GM19372 (cell line): ENCODE results near the gene C1orf198.

Source experiments
- ATAC-seq: cut with Tn5 transposase; IDR thresholded peaks from one replicate; pipeline ENCODE4 v1.9.1; 2021; ENCODE audit warnings: mild to moderate bottlenecking, low read depth, moderate library complexity; ENCODE audit not compliant: unreplicated experiment

The C1orf198 gene

DNA sequence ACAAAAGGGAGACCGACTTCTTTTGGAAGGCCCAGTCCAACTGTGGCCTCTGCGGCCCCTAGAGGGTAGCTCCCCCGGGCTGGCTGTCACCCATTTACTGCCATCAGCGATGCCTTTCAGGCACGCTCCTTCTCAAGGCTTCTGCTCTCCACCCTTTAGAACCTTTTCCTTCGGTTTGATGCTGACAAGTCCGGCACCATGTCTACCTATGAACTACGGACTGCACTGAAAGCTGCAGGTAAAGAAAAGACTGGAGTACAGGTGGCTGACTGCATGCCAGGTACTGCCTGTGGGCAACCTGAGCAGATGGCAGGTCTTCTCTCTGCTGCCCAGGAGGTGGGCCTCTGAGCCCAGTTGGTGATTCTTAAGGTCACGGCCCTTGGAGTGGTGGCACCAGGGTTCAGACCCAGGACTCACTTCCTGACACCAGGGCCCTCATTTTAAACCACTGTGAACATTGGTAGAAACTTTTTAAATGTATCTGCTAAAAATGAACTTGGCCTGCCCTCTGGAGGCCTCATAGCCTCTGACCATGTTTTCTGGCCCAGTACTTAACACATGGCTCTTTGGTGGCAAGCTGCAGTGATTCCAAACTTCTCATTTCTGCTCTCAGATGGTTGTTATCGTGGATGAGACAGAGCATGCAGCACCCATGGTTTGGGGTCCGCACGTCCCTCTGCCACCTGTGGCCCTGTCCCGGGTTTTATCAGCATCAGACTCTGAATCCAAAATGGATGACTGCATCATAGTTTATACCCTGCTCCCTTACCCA lies 75.4 kb downstream of the C1orf198 start:
- ATAC-seq, result no peak

DNA sequence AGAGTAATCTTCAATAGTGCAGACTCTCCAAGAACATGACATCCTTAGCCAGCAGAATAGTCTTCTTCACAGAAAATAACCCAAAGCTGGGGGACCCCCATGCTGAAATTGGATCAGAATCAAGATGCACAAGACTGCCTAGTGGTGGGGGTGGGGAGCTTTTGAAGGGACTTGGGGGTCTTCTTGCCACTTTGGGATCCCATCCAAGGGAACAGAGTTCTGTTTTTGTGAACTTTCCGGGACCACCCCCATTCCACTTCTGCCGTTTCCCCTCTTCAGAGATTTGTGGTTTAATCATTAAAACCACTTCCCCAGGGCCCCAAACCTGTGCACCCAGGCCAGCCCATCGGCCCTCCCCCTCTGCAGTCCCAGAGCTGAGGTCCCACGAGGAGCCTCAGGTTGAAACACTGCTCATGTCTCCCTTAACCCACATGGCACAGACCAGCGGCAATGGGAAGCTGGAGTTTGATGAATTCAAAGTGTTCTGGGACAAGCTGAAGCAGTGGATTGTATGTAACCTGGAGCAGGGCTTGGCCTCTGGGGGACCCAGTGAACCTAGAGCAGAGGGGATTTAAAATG lies 76.2 kb downstream of the C1orf198 start:
- no peak for ATAC-seq

DNA sequence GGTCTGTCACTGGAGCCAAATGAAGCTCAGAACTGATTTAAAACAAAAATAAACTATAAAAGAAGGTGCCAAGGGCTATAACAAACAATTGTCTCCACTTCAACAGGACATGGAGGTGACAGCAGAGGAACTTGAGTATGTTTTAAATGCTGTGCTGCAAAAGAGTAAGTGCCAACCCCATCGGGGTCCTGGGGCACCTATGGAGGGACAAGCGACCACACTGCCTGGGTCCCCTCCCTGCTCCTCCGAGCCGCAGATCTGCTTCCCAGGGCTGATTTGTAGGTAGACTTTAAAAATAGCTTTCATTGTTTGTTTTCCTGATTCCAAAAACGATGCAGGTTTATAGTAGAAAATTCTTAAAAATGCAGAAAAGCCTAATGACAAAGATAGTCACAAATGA lies 78.3 kb downstream of the C1orf198 start:
- ATAC-seq, result no peak

DNA sequence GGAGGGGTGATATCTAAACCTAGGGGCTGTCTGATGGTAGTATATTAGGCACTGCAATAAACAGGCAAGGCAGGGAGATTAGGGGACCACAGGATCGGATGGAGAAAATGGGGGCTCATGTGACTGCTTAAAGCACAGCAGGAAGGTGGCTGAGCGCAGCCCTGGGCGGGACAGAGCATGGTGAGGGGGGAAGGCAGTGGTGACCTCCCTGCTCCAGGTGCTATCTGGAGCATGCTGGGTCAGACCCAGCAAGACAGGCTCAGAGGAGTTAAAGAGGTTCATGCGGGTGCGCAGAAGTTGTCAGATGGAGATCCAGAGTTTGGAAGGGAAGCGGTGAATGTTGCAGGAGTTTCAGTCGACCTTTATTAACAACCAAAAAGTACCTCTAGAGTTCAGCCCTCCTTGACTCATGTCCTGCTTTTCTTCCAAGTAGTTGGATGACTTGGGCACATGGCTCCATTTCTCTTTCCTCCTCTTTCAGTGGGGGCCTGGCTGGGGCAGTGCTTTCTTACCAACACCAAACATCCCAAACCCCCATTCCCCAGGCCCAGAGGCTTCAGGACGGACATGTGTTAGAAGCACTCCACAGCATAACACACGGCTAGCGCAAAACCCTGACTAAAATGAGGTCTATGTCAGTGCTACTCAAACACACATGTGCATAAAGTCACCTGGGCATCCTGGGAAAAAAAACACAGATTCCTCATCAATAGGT lies 79.6 kb downstream of the C1orf198 start:
- ATAC-seq, result no peak

DNA sequence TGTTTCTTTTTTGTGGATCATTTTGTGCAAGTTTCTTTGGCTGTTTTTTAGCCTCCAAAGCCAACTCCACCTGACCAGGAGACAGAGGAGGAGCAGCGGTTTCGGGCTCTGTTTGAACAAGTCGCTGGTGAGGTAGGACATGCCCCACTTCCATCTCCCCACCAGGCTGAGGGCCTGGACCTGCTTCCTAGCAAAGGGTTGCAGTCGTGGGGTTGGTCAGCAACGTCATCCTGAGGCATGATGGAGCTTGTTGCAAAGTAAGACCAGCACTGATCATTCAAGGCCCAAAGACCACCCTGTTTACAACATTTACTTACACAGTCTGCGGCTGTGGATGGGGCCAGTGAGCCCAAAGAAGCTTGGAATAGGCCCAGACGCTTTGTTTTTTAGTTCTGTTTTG lies 80.8 kb downstream of the C1orf198 start:
- no peak for ATAC-seq
